ENCODE data around the gene PAIP2. TPM values are rescaled to one million over a fixed set of nuclear protein-coding genes. Genes with fewer than 3 reads are reported as not detected.

The PAIP2 gene
- total RNA-seq, 4 donors from 2014 or later, result 78.5 to 131 (median 93.3) TPM

DNA sequence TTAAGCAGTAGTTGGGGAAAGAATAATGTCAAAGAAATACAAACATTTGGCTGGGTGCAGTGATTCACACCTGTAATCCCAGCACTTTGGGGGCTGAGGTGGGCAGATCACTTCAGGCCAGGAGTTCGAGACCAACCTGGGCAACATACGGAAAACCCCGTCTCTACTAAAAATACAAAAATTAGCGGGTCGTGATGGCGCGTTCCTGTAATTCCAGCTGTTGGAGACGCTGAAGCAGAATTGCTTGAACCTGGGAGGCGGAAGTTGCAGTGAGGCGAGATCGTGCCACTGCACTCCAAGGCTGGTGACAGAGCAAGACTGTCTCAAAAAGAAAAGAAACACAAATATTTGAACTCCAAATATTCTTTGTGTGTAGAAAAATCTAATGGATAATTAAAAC, 43.4 kb upstream of the PAIP2 start:
- no peak for TF ChIP-seq EP300 (IDR thresholded peaks at IDR 0.05)
- TF ChIP-seq, protein P1, sequence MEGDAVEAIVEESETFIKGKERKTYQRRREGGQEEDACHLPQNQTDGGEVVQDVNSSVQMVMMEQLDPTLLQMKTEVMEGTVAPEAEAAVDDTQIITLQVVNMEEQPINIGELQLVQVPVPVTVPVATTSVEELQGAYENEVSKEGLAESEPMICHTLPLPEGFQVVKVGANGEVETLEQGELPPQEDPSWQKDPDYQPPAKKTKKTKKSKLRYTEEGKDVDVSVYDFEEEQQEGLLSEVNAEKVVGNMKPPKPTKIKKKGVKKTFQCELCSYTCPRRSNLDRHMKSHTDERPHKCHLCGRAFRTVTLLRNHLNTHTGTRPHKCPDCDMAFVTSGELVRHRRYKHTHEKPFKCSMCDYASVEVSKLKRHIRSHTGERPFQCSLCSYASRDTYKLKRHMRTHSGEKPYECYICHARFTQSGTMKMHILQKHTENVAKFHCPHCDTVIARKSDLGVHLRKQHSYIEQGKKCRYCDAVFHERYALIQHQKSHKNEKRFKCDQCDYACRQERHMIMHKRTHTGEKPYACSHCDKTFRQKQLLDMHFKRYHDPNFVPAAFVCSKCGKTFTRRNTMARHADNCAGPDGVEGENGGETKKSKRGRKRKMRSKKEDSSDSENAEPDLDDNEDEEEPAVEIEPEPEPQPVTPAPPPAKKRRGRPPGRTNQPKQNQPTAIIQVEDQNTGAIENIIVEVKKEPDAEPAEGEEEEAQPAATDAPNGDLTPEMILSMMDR (IDR thresholded peaks at IDR 0.05), result no peak
- TF ChIP-seq POLR2A (IDR thresholded peaks at IDR 0.05), result no peak
- TF ChIP-seq POLR2AphosphoS5 (IDR thresholded peaks at IDR 0.05), result no peak
- H3K4me3 ChIP-seq, result no peak overlapping the region
- no peaks in the 10 kb centered on the region for H3K9me3 ChIP-seq
- no peak for ATAC-seq
- peaks cover 9 to 85% (median 55%) of the 10 kb centered on the region in 3 donors for H3K4me1 ChIP-seq
- no peaks in the 10 kb centered on the region for H3K27me3 ChIP-seq
- WGBS, 2 donors (ENCODE audit: low coverage in 1 of 2), result 37 to 56% methylated on average over 10 to 11 of the region's 11 CpGs
- H3K27ac ChIP-seq, result peak overlapping the region in 2 of 4 donors; percentile 12 to 37
- H3K36me3 ChIP-seq, result no peaks in the 10 kb centered on the region

DNA sequence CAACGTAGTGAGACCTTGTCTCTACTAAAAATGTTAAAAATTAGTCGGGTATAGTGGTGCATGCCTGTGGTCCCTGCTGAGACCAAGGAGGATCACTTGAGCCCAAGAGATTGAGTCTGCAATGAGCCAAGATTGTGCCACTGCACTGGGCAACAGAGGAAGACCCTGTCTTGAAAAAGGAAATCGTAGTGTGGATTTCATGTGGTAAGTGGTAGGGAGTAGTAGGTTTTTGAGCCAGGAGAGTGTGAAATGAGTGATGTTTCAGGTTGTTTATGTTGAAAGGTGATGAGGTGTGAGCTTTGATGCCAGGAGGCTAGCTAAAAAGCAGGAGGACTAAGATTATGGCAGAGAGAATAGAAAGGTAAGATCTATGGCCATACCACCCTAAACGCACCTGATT, 42.2 kb upstream of the PAIP2 start:
- peak overlapping the region in 2 of 4 donors; percentile 22 to 42 for H3K27ac ChIP-seq
- H3K27me3 ChIP-seq, result no peaks in the 10 kb centered on the region
- TF ChIP-seq POLR2AphosphoS5 (IDR thresholded peaks at IDR 0.05) (no peak), EP300 (IDR thresholded peaks at IDR 0.05) (no peak), POLR2A (IDR thresholded peaks at IDR 0.05) (no peak)
- TF ChIP-seq, protein P1 (IDR thresholded peaks at IDR 0.05), result no peak
- H3K36me3 ChIP-seq, result no peaks in the 10 kb centered on the region
- no peaks in the 10 kb centered on the region for H3K9me3 ChIP-seq
- no peak for ATAC-seq
- H3K4me3 ChIP-seq, result no peak overlapping the region
- WGBS, 2 donors (ENCODE audit: low coverage in 1 of 2), result 31 to 40% methylated on average over 4 of the region's 4 CpGs
- H3K4me1 ChIP-seq, result peaks cover 10 to 97% (median 58%) of the 10 kb centered on the region in 3 donors

DNA sequence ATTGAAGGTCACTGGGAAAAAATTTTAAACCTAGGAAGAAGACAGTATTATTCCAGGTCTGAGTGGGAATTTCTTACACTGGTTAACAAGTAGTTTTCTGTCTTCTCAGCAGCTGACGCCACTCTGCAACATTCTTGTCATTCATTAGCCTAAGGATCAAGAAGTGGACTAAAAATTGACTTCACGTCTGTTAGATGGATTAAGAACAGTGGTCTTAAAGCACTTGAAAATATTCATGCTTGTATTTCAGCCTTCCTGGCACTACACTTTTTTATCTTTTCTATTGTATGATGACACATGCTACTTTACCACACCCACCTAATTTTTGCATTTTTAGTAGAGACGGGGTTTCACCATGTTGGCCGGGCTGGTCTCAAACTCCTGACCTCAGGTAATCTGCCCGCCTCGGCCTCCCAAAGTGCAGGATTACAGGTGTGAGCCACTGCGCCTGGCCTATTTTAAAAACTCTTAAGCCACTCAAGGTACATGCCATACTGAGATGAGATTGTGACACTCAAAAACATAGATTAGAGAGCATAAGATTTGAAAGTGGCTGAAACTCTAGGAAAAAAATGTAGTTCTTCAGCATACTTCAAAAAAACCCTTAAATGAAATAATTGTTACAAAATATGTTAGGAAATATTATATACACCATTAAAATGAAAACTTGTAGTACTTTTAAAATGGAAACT, 39.7 kb upstream of the PAIP2 start:
- no peak for TF ChIP-seq EP300 (IDR thresholded peaks at IDR 0.05)
- TF ChIP-seq, protein P1 (IDR thresholded peaks at IDR 0.05), result no peak
- WGBS, 2 donors (ENCODE audit: low coverage in 1 of 2), result 61 to 65% methylated on average over 6 to 7 of the region's 7 CpGs

DNA sequence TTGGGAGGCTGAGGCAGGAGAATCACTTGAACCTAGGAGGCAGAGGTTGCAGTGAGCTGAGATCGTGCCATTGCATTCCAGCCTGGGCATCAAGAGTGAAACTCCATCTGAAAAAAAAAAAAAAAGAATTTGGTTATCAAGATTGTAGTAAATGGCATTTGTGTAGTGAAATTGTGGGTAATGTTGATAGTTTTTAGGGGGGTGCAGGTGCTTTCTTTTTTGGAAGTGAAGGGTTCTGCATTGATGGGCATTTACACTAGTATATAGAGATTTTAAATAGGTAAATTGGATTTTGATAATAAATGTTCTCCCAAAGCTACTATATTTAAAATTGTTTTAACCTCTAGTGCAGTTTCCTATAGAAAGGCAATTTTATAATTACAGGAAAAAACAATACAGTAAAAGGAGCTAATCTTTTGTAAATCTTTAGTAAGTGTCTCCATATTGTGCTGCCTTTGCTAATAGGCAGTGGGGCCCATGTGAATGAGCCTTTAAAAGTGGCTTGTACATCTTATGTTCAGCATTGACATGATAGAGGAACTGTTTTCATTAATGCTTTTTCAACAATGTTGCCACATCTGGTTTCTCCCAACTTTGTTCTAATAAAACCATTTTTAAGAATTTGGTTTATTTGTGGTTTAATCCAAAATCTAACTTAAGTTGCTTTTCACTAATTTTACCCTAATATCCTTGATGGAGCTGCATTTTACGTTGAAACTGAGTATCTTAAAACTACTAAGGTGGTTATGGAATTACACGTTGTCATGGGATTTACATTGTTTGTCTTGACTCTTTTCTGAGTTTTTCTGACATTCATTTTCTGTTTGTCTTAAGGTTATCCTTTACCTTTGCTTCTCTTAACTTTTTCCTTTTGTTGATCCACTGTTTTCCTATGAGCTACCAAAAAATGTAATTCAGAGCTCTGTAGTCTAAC, 37.0 kb upstream of the PAIP2 start:
- Histone ChIP-seq H3K4me3 (no peak overlapping the region), H3K27ac (peak overlapping the region in 1 of 4 donors; percentile 29), H3K36me3 (no peaks in the 10 kb centered on the region), H3K9me3 (no peaks in the 10 kb centered on the region), H3K27me3 (no peaks in the 10 kb centered on the region), H3K4me1 (peaks cover 38 to 100% (median 45%) of the 10 kb centered on the region in 3 donors)
- no peak for ATAC-seq
- TF ChIP-seq, protein P1 (IDR thresholded peaks at IDR 0.05), result no peak
- no peak for TF ChIP-seq EP300 (IDR thresholded peaks at IDR 0.05)
- TF ChIP-seq POLR2AphosphoS5 (IDR thresholded peaks at IDR 0.05), result no peak
- no peak for TF ChIP-seq POLR2A (IDR thresholded peaks at IDR 0.05)
- 40 to 41% methylated on average over 3 of the region's 3 CpGs for WGBS, 2 donors (ENCODE audit: low coverage in 1 of 2)

More for the DNA sequence above, 39.7 kb upstream of the PAIP2 start:
- Histone ChIP-seq H3K36me3 (no peaks in the 10 kb centered on the region), H3K4me3 (no peak overlapping the region), H3K27me3 (no peaks in the 10 kb centered on the region), H3K27ac (peak overlapping the region in 2 of 4 donors; percentile 27 to 42), H3K9me3 (no peaks in the 10 kb centered on the region), H3K4me1 (peaks cover 25 to 100% (median 55%) of the 10 kb centered on the region in 3 donors)
- no peak for ATAC-seq
